Kidney epithelial cell (primary cell): Measurements from ENCODE around the gene SLCO1B3. TPM values are rescaled to one million over a fixed set of nuclear protein-coding genes. Genes with fewer than 3 reads are reported as not detected.
"Not testable (repeated sequence)": the region's sequence is repeated elsewhere in the genome, so short reads cannot be mapped to it uniquely, and the experiment has no call there.

Experiments used
- DNase-seq: peaks from one replicate; pipeline ENCODE4 v3.0.0-alpha.2; 2010; ENCODE audit warnings: low read depth
- H3K27me3 ChIP-seq: 2 replicates; pipeline ENCODE4 v1.6.0; 2011; ENCODE audit warnings: low read length; ENCODE audit not compliant: control insufficient read depth, insufficient read depth
- H3K36me3 ChIP-seq: 2 replicates; pipeline ENCODE4 v1.5.1; 2011; ENCODE audit warnings: low read length; ENCODE audit not compliant: control insufficient read depth, insufficient read depth
- H3K4me3 ChIP-seq: 2 replicates; pipeline ENCODE4 v1.5.1; 2011; ENCODE audit warnings: low read depth, mild to moderate bottlenecking, control low read depth, low read length
- total RNA-seq: library from RNA; depleted of rRNA; stranded (reverse); fragments of >200 nt; gene quantifications from 2 replicates; pipeline ENCODE4 v1.2.3, GENCODE V29; 2015
- TF ChIP-seq, protein P1 (sequence below): IDR thresholded peaks from 2 replicates; pipeline ENCODE4 v1.5.1; 2011; ENCODE audit warnings: mild to moderate bottlenecking, moderate library complexity, low read length, control low read depth, inconsistent platforms; ENCODE audit not compliant: insufficient read depth, poor library complexity, severe bottlenecking

Gene SLCO1B3, protein sequence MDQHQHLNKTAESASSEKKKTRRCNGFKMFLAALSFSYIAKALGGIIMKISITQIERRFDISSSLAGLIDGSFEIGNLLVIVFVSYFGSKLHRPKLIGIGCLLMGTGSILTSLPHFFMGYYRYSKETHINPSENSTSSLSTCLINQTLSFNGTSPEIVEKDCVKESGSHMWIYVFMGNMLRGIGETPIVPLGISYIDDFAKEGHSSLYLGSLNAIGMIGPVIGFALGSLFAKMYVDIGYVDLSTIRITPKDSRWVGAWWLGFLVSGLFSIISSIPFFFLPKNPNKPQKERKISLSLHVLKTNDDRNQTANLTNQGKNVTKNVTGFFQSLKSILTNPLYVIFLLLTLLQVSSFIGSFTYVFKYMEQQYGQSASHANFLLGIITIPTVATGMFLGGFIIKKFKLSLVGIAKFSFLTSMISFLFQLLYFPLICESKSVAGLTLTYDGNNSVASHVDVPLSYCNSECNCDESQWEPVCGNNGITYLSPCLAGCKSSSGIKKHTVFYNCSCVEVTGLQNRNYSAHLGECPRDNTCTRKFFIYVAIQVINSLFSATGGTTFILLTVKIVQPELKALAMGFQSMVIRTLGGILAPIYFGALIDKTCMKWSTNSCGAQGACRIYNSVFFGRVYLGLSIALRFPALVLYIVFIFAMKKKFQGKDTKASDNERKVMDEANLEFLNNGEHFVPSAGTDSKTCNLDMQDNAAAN
- total RNA-seq, result not detected in 2 replicates

DNA sequence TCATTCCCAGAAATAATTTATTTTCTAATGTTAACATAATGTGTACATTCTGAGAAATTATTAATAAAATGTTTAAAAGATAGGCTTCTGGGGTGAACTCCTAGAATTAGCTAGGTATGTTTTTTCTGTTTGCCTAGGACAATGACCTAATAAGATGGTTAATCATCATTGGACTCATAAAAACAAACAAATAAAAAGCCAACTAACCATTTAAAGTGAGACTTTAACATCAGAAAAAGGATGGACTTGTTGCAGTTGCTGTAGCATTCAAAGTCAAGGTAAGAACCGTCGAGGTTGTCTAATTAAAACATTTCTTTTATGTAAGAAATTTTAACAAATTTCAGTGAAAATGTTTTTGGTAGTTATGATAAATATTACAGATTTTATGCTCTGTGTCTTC lies at the start of gene SLCO1B3:
Gene SLCO1B3 (plus strand): TSS at position 219 of the 400 bp plus-strand sequence. CDS start 5,034 bp downstream, outside the sequence.
- H3K36me3 ChIP-seq, result no peaks in the 10 kb centered on the region
- H3K27me3 ChIP-seq, result no peaks in the 10 kb centered on the region
- no peak for DNase-seq
- H3K4me3 ChIP-seq, result no peak within 1 kb of the TSS
- TF ChIP-seq, protein P1, sequence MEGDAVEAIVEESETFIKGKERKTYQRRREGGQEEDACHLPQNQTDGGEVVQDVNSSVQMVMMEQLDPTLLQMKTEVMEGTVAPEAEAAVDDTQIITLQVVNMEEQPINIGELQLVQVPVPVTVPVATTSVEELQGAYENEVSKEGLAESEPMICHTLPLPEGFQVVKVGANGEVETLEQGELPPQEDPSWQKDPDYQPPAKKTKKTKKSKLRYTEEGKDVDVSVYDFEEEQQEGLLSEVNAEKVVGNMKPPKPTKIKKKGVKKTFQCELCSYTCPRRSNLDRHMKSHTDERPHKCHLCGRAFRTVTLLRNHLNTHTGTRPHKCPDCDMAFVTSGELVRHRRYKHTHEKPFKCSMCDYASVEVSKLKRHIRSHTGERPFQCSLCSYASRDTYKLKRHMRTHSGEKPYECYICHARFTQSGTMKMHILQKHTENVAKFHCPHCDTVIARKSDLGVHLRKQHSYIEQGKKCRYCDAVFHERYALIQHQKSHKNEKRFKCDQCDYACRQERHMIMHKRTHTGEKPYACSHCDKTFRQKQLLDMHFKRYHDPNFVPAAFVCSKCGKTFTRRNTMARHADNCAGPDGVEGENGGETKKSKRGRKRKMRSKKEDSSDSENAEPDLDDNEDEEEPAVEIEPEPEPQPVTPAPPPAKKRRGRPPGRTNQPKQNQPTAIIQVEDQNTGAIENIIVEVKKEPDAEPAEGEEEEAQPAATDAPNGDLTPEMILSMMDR, result no peak

DNA sequence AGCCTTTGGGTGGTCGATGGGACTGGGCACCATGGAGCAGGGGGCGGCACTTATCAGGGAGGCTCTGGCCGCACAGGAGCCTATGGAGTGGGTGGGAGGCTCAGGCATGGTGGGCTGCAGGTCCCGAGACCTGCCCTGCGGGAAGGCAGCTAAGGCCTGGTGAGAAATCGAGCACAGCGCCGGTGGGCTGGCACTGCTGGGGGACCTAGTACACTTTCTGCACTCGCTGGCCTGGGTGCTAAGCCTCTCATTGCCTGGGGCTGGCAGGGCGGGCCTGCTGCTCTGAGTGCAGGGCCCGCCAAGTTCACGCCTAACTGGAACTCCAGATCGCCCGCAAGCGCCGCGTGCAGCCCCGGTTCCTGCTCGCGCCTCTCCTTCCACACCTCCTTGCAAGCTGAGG lies 33.1 kb upstream of the SLCO1B3 start:
- TF ChIP-seq, protein P1, result no peak
- Histone ChIP-seq H3K36me3 (no peaks in the 10 kb centered on the region), H3K27me3 (no peaks in the 10 kb centered on the region), H3K4me3 (no peak overlapping the region)
- DNase-seq, result no peak

DNA sequence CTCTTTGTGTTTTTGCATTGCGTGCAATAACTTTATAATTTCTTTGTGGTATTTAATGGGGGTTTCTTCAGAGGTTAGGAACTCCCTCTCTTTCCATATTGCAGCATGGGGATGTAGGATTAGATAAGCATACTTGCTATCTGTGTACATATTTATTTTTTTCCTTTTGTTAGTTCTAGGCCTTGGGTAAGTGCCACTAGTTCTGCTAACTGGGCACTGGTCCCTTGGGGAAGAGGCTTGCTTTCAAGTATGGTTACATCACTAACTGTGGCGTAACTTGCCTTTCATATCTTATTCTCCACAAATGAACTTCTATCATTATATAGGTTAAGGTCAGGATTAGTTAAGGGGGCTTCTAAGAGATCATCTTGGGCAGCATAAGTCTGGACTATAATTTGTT lies 31.5 kb upstream of the SLCO1B3 start:
- H3K27me3 ChIP-seq, result no peaks in the 10 kb centered on the region
- DNase-seq, result no peak
- H3K36me3 ChIP-seq, result no peaks in the 10 kb centered on the region
- TF ChIP-seq, protein P1, result no peak
- H3K4me3 ChIP-seq, result no peak overlapping the region

DNA sequence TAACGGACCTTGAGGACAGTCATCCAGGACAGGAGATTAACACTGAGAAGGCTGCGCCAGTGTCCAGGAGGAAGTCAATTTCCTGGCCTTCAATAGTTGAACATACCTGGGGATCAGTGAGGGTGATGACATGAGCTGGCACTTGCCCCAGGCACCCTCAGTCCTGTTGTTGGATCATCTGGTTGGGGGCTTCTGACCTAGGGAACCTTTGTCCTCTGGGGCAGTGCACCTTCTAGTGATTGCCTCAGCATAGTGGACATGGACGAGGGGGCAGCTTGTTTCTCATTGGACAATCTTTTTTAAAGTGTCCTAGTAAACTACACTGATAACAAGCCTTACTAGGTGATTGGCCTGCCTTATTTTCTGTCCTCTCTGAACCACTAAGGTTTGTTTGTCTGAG lies 30.5 kb upstream of the SLCO1B3 start:
- H3K4me3 ChIP-seq, H3K36me3 ChIP-seq, DNase-seq: not testable (repeated sequence)

DNA sequence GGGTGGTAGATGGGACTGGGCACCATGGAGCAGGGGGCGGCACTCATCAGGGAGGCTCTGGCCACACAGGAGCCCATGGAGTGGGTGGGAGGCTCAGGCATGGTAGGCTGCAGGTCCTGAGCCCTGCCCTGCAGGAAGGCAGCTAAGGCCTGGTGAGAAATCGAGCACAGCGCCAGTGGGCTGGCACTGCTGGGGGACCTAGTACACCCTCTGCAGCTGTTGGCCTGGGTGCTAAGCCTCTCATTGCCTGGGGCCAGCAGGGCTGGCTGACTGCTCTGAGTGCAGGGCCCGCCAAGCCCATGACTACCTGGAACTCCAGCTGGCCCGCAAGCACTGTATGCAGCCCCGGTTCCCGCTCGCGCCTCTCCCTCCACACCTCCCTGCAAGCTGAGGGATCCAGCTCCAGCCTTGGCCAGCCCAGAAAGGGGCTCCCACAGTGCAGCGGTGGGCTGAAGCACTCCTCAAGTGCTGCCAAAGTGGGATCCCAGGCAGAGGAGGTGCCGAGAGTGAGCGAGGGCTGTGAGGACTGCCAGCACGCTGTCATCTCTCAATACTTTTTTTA lies 26.6 kb upstream of the SLCO1B3 start:
- not testable (repeated sequence) for H3K27me3 ChIP-seq, H3K36me3 ChIP-seq, H3K4me3 ChIP-seq, DNase-seq

More for the DNA sequence above, 30.5 kb upstream of the SLCO1B3 start:
- not testable (repeated sequence) for H3K27me3 ChIP-seq

DNA sequence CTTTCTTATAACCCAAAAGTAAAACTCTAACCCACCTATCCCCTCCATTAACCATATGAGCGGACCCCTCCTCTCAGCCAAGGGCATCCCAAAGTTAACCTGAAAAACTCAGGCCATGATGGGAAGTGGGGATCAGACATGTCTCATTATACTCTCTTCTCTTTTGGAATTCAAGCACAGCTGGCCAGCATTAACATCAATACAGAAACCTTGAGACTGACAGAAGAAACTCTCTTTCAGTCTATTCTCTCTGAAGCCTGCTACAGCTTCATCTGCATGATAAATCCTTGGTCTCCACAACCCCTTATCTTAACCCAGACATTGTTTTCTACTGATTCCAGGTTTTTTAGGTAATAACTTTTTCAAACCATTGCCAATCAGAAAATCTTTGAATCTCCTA lies 17.5 kb upstream of the SLCO1B3 start:
- Histone ChIP-seq H3K27me3 (no peaks in the 10 kb centered on the region), H3K36me3 (no peaks in the 10 kb centered on the region), H3K4me3 (no peak overlapping the region)
- TF ChIP-seq, protein P1, result no peak
- DNase-seq, result no peak
